Measurements from ENCODE around the gene FHOD3.
"Not testable (repeated sequence)": the region's sequence is repeated elsewhere in the genome, so short reads cannot be mapped to it uniquely, and the experiment has no call there.

The FHOD3 gene

DNA sequence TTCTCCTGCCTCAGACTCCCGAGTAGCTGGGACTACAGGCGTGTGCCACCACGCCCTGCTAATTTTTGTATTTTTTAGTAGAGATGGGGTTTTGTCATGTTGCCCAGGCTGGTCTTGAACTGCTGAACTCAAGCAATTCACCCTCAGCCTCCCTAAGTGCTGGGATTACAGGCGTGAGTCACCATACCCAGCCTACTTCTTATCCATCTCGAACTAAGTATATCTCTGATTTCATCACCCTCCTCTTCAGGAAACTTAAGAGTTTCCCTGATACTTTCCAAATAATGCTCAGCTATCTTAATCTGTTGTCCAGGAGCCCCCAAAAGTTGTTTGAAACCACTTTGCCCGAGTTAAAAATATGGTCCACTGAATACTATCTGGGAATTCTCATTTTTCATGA lies 59.2 kb downstream of the FHOD3 start:
- H3K36me3 ChIP-seq (ENCODE audit: control insufficient read depth, low read depth, low read length); H3K27me3 ChIP-seq (ENCODE audit: control insufficient read depth, insufficient read depth, low read length); H3K9ac ChIP-seq (ENCODE audit: low read length): not testable (repeated sequence)

DNA sequence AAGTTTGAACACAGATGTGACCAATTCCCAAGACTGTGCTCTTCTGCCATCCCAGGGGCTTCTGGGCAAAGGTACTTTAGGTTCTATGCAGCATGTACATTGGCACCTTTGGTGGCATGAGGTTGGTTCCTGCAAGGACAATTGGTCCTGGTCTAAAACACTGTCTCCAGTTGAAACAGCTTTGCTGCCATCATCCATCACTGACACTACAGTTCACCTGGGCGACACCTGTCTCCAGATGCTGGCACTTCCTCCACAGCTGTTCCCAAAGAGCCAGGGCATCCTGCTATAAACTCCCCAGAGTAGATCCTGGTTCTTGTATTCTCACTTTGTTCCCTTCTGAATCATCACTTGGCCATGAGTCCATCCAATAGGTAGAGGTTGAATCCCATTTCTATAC lies 60.6 kb downstream of the FHOD3 start:
- Histone ChIP-seq H3K27ac (ENCODE audit: low read length) (no peak overlapping the region), H3K4me3 (ENCODE audit: low read length) (no peak overlapping the region), H3K9me3 (ENCODE audit: control insufficient read depth, low read depth, low read length) (no peaks in the 10 kb centered on the region), H3K4me1 (ENCODE audit: control insufficient read depth, low read depth, low read length) (no peaks in the 10 kb centered on the region), H3K27me3 (ENCODE audit: control insufficient read depth, insufficient read depth, low read length) (no peaks in the 10 kb centered on the region), H3K36me3 (ENCODE audit: control insufficient read depth, low read depth, low read length) (no peaks in the 10 kb centered on the region), H3K9ac (ENCODE audit: low read length) (no peak overlapping the region)

More for the DNA sequence above, 59.2 kb downstream of the FHOD3 start:
- H3K4me3 ChIP-seq (ENCODE audit: low read length); H3K4me1 ChIP-seq (ENCODE audit: control insufficient read depth, low read depth, low read length); H3K27ac ChIP-seq (ENCODE audit: low read length); H3K9me3 ChIP-seq (ENCODE audit: control insufficient read depth, low read depth, low read length): not testable (repeated sequence)

DNA sequence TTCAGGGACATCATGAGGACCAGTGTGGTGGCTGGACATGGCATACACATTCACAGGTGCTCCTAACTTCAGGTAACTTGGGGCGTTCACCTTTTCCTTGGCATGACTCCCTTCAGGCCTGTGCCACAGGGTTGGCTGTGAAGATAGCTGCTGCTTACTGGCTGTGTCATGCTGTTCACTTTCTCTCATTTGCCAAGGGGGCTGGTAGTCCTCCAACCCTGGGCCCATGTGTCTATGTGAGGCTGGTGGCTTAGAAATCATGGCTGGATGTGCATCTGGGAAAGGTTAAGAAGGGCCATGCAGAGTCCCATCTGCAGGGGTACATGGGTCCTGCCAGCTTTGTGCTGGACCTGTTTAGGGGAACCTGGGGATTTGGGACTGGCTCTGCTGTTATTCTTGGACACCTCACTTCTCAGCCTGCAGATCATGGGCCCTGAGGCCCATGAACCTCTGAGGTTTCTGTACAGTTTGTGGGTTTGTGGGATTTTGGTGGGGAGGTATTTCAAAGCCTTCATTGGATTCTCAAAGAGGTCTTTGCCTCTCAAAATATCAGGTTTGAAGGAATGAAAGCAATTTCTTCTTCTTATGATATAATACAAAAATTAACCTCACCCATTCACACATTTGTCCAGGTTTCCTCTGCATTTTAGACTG lies 62.9 kb downstream of the FHOD3 start:
- Histone ChIP-seq H3K27me3 (ENCODE audit: control insufficient read depth, insufficient read depth, low read length) (no peaks in the 10 kb centered on the region), H3K36me3 (ENCODE audit: control insufficient read depth, low read depth, low read length) (no peaks in the 10 kb centered on the region), H3K9ac (ENCODE audit: low read length) (no peak overlapping the region), H3K4me3 (ENCODE audit: low read length) (no peak overlapping the region), H3K4me1 (ENCODE audit: control insufficient read depth, low read depth, low read length) (no peaks in the 10 kb centered on the region), H3K27ac (ENCODE audit: low read length) (no peak overlapping the region), H3K9me3 (ENCODE audit: control insufficient read depth, low read depth, low read length) (no peaks in the 10 kb centered on the region)

DNA sequence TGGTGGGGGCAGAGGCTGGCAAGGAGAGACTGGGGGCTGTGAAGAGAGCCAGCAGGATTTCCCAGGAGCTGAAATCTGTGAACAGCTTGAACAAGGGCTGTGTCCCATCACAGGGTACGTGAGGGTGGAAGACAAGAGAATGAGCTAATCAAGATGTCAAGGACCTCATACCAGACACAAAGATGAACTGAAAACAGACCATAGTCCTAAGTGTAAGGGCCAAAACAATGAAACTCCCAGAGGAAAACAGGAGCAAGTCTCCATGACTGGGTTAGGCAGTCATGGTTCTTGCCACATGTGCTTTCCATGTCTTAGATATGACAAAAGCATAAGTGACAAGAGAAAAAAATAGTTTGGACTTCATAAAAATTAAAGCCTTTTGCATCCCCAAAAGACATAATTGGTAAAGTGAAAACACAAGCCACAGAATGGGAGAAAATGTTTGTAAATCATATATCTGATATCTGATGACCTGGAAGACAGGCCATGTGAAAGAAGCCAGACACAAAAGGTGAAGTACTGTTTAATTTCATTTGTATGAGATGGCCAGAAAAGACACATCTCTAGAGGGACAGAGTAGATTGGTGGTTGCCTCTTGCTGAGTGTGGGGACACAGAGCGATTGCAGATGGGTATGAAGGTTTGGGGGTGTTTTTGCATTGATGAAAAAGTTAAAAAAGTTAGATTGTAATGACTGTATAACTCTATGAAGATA lies 67.6 kb downstream of the FHOD3 start:
- Histone ChIP-seq H3K9me3 (ENCODE audit: control insufficient read depth, low read depth, low read length) (no peaks in the 10 kb centered on the region), H3K4me3 (ENCODE audit: low read length) (no peak overlapping the region), H3K9ac (ENCODE audit: low read length) (no peak overlapping the region)

DNA sequence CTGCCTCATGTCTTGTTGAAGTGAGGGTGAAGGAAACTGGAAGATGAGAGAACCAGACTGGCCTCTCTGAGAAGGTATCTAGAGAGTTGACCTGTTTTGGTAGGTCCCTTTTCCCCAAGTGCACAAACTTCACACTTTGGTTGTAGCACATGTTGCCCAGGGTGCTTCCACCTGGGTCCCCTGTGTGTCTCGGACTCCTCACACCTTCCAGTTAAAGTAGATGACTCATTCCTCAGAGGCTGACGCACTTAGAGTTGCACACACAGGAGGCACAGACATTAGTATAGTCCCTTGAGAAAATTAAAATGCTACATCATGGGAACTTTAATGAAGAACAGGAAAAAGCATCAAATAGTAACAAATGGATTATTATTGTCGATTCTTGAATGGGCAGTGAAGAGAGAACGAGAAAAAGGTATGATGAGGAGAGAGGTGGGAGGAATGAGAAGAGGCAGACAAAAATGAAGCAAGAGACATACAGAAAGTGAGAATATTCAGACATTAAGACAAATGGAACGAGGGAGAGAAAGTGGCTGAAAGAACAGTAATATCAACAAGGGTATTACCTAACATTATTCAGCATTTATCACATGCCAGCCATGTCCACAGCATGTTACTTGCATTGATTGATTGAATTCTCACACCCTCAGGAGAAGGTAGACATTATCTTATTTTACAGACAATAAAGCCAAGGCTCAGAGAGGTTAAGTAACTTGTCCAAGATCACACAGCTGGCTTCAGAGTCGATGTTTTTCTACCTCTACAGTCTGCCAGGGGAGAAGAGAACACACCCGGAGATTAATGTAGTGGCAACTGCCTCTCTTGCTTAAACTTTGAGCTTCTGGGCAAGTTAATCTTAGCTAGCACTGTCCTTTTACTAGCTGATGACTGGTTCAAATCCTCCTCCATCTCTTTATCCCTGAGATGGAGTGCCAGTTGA lies 68.6 kb downstream of the FHOD3 start:
- Histone ChIP-seq H3K36me3 (ENCODE audit: control insufficient read depth, low read depth, low read length) (no peaks in the 10 kb centered on the region), H3K9ac (ENCODE audit: low read length) (no peak overlapping the region), H3K4me3 (ENCODE audit: low read length) (no peak overlapping the region), H3K27me3 (ENCODE audit: control insufficient read depth, insufficient read depth, low read length) (no peaks in the 10 kb centered on the region), H3K27ac (ENCODE audit: low read length) (no peak overlapping the region), H3K9me3 (ENCODE audit: control insufficient read depth, low read depth, low read length) (no peaks in the 10 kb centered on the region), H3K4me1 (ENCODE audit: control insufficient read depth, low read depth, low read length) (no peaks in the 10 kb centered on the region)

More for the DNA sequence above, 67.6 kb downstream of the FHOD3 start:
- Histone ChIP-seq H3K36me3 (ENCODE audit: control insufficient read depth, low read depth, low read length) (no peaks in the 10 kb centered on the region), H3K4me1 (ENCODE audit: control insufficient read depth, low read depth, low read length) (no peaks in the 10 kb centered on the region), H3K27ac (ENCODE audit: low read length) (no peak overlapping the region), H3K27me3 (ENCODE audit: control insufficient read depth, insufficient read depth, low read length) (no peaks in the 10 kb centered on the region)

DNA sequence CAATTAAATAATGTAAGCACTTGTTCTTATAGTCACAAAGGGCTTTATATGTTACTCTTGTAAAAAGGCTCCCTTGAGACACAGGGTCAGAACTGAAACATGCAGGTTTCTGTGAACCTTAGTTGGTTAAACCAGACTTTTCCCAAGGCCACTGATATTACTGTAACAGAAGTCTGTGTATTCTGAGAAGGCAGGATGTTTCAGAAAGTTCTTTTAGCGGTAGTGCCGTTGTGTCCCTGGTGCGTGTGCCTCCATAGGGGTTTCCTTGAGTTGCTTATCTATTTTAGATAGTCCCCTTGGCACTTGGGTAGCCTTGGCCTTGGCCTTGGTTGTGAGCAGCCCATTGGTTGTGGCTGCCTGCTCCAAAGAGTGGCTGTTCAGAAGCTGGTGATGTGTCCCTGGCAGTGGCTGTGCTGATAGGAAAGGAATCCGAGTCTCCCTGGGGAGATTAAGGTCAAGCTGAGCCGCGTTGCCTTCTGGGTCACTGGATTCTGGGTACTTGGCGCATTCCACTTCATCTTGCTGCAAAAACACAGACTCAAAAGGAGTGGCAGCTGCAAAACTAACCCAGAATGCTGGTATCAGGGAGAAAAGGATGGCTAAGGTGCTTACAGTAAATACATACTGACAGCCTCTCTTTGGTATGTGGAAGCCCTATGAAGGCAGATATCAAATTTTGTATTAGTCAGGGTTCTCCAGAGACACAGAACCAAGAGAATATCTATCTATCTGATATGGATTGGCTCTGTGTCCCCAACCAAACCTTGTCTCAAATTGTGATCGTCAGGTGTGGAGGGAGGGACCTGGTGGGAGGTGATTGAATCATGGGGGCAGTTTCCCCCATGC lies 69.7 kb downstream of the FHOD3 start:
- H3K27me3 ChIP-seq (ENCODE audit: control insufficient read depth, insufficient read depth, low read length) = no peaks in the 10 kb centered on the region
- no peak overlapping the region for H3K27ac ChIP-seq (ENCODE audit: low read length)
- no peaks in the 10 kb centered on the region for H3K36me3 ChIP-seq (ENCODE audit: control insufficient read depth, low read depth, low read length)
- H3K9me3 ChIP-seq (ENCODE audit: control insufficient read depth, low read depth, low read length) = no peaks in the 10 kb centered on the region
- H3K4me1 ChIP-seq (ENCODE audit: control insufficient read depth, low read depth, low read length) = no peaks in the 10 kb centered on the region
- H3K4me3 ChIP-seq (ENCODE audit: low read length) = no peak overlapping the region
- no peak overlapping the region for H3K9ac ChIP-seq (ENCODE audit: low read length)

DNA sequence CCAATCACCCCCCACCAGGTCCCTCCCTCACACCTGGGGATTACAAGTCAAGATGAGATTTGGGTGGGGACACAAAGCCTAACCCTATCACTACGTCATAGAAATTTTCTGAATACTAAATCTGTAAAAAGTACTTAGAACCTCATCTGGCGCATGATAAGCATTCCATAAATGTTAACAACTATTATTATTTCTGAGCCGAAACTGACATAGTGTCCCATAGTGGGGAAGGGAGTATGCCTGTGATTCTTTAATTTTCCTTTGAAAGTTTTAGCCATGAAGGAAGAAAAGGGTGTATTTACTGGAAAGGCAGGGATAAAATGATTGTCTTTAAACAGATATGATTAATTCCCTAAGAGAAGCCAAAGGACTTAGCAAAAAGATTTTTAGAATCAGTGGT lies 71.4 kb downstream of the FHOD3 start:
- Histone ChIP-seq H3K27ac (ENCODE audit: low read length) (no peak overlapping the region), H3K4me1 (ENCODE audit: control insufficient read depth, low read depth, low read length) (no peaks in the 10 kb centered on the region), H3K36me3 (ENCODE audit: control insufficient read depth, low read depth, low read length) (no peaks in the 10 kb centered on the region), H3K9ac (ENCODE audit: low read length) (no peak overlapping the region), H3K9me3 (ENCODE audit: control insufficient read depth, low read depth, low read length) (no peaks in the 10 kb centered on the region), H3K27me3 (ENCODE audit: control insufficient read depth, insufficient read depth, low read length) (no peaks in the 10 kb centered on the region), H3K4me3 (ENCODE audit: low read length) (no peak overlapping the region)

DNA sequence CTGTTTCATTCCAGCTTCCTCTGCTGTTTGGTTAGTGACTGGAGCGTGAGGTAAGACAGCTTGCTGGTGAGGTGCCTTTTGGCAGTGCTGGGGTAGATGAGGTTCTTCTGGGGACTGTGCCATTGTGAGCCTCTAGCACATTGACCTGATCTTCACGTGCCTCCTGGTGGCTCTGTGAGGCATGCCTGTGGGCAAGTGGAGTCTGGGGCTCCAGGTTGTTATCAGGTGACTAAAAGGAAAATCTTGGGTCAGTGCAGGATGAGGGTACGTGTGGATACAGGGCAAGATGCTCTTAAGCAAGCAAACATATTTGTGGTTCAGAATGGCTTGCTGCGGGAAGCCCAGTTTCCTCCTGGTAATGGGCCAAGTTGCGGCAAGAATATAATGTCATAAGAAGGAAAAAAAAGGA lies 75.4 kb downstream of the FHOD3 start:
- Histone ChIP-seq H3K9me3 (ENCODE audit: control insufficient read depth, low read depth, low read length) (no peaks in the 10 kb centered on the region), H3K36me3 (ENCODE audit: control insufficient read depth, low read depth, low read length) (no peaks in the 10 kb centered on the region), H3K27ac (ENCODE audit: low read length) (no peak overlapping the region), H3K9ac (ENCODE audit: low read length) (no peak overlapping the region), H3K27me3 (ENCODE audit: control insufficient read depth, insufficient read depth, low read length) (no peaks in the 10 kb centered on the region), H3K4me3 (ENCODE audit: low read length) (no peak overlapping the region), H3K4me1 (ENCODE audit: control insufficient read depth, low read depth, low read length) (no peaks in the 10 kb centered on the region)

DNA sequence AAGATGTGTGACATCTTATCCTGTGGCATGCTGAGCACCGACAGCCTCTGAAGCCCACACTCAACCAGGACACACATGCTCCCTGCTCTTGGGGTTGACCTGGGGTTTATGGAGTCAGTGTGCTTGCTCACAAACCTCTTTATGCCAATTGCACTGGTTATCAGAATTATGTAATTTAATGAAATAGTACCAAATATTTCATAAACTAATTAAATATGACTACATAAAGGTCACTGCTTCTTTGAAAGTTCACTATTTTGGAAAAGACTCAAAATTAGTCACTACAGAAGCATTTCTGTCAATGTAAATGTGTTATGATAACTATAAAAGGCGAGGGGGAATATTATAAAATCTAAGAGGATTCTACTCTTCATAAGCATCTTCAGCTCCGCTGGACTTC lies 76.7 kb downstream of the FHOD3 start:
- Histone ChIP-seq H3K4me3 (ENCODE audit: low read length) (no peak overlapping the region), H3K9ac (ENCODE audit: low read length) (no peak overlapping the region), H3K27ac (ENCODE audit: low read length) (no peak overlapping the region), H3K27me3 (ENCODE audit: control insufficient read depth, insufficient read depth, low read length) (no peaks in the 10 kb centered on the region), H3K9me3 (ENCODE audit: control insufficient read depth, low read depth, low read length) (no peaks in the 10 kb centered on the region), H3K4me1 (ENCODE audit: control insufficient read depth, low read depth, low read length) (no peaks in the 10 kb centered on the region), H3K36me3 (ENCODE audit: control insufficient read depth, low read depth, low read length) (no peaks in the 10 kb centered on the region)

DNA sequence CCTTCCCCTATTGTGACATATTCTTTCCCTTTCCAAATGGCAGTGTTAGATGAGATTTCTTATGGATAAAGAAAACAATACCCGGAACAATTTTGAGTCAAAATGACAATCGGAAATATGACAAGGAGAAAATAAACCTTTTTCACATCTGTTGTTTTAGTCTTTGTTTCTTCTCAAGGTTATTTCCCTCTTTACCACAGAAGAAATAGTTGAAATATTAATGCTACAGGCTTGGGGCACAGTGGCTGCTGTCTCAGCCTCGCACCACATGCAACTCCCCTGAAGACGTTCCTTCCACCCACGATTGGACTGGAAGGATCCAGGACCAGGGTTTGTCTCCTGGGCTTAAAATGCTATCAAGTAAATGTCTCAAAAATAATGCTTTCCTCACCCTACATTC lies 77.6 kb downstream of the FHOD3 start:
- Histone ChIP-seq H3K27ac (ENCODE audit: low read length) (no peak overlapping the region), H3K36me3 (ENCODE audit: control insufficient read depth, low read depth, low read length) (no peaks in the 10 kb centered on the region), H3K4me1 (ENCODE audit: control insufficient read depth, low read depth, low read length) (no peaks in the 10 kb centered on the region), H3K27me3 (ENCODE audit: control insufficient read depth, insufficient read depth, low read length) (no peaks in the 10 kb centered on the region), H3K9me3 (ENCODE audit: control insufficient read depth, low read depth, low read length) (no peaks in the 10 kb centered on the region), H3K9ac (ENCODE audit: low read length) (no peak overlapping the region), H3K4me3 (ENCODE audit: low read length) (no peak overlapping the region)

DNA sequence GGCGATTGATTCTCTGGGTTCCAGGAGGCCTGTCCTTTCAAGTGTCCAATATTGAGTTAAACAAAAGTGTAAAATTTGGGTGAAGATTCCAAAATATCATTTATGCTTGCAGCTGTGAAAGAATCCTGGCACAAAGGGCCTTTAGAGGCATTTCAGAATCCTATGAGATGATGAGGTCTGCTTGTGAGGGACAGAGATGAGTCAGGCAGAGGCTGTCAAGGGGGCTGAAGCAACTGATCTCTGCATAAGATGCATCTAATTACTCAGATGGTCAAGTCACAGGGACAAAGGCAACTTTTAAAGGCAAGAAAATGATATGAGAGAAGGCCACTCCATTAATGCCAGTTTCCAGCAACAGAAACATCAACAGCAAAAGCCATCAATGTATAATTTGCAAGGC lies 78.8 kb downstream of the FHOD3 start:
- no peaks in the 10 kb centered on the region for H3K27me3 ChIP-seq (ENCODE audit: control insufficient read depth, insufficient read depth, low read length)
- no peaks in the 10 kb centered on the region for H3K36me3 ChIP-seq (ENCODE audit: control insufficient read depth, low read depth, low read length)
- H3K4me3 ChIP-seq (ENCODE audit: low read length) = no peak overlapping the region
- no peaks in the 10 kb centered on the region for H3K4me1 ChIP-seq (ENCODE audit: control insufficient read depth, low read depth, low read length)
- no peaks in the 10 kb centered on the region for H3K9me3 ChIP-seq (ENCODE audit: control insufficient read depth, low read depth, low read length)
- no peak overlapping the region for H3K27ac ChIP-seq (ENCODE audit: low read length)
- H3K9ac ChIP-seq (ENCODE audit: low read length) = no peak overlapping the region

Data from iPS-18a (cell line).